Activated naive CD4-positive, alpha-beta T cell treated with anti-CD3 and anti-CD28 coated beads, Interleukin-2, amount 50 U/mL, for 24 hours (primary cell): ENCODE results near the gene COMT.

ENCODE experiments used
- H3K27ac Mint-ChIP-seq: one replicate; pipeline ENCODE4 v1.8.0; 2021; ENCODE audit warnings: mild to moderate bottlenecking, mixed read lengths
- H3K27me3 Mint-ChIP-seq: one replicate; pipeline ENCODE4 v1.8.0; 2021; ENCODE audit warnings: mixed read lengths
- H3K36me3 Mint-ChIP-seq: one replicate; pipeline ENCODE4 v1.8.0; 2021; ENCODE audit warnings: mixed read lengths
- H3K4me1 Mint-ChIP-seq: one replicate; pipeline ENCODE4 v1.8.0; 2021; ENCODE audit warnings: mixed read lengths
- H3K4me3 Mint-ChIP-seq: one replicate; pipeline ENCODE4 v1.8.0; 2021; ENCODE audit warnings: mild to moderate bottlenecking, mixed read lengths
- H3K9me3 Mint-ChIP-seq: one replicate; pipeline ENCODE4 v1.8.0; 2021; ENCODE audit warnings: mixed read lengths

Gene COMT

DNA sequence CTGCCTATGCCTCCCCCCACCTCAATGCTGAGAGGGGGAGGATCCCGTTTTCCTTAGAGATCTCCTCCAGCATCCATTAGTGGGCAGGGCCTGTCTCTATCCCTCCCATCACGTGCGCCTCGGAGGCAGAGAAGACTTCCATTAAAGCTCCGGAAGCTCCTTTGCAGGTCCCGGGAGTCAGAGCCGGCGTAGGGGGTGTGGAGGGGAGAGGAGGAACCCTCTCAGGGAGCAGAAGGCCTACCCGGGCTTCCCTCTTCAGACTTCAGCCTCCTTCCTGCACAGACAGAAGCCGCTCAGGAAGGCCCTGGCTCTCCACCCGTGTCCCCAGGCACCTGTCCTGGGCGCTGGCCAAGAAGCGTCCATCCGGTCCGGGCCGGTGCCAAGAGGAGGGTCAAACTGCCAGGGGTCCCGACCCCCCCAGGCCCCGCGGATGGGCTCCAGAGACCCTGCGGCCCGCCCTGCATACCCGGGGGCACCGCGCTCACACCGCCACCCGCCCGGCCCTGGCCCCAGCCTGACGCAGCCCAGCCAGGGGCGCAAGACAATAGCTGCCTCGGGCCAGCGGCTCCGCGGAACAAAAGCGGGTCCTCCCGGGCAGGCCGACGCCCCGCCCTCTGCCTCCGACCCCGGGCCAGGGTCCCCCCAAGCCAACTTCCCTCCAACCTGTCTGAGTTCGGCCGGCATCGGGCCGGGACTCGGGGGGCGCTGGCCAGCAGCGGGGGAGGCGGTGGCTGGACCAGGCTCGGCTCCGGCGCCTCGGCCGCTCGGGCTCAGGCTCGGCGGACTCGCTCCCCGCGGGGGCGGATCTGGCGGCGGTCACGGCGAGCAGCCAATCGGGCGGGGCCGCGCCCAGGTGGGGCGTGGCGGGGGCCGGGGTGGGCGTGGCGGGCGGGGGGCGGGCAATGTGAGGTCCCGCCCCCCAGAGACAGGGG, 45.1 kb downstream of the COMT start:
- no peaks in the 10 kb centered on the region for H3K36me3 Mint-ChIP-seq
- H3K4me3 Mint-ChIP-seq = peak overlapping the region; percentile 58
- no peaks in the 10 kb centered on the region for H3K4me1 Mint-ChIP-seq
- H3K27me3 Mint-ChIP-seq = no peaks in the 10 kb centered on the region
- H3K27ac Mint-ChIP-seq = no peak overlapping the region
- H3K9me3 Mint-ChIP-seq = no peaks in the 10 kb centered on the region

DNA sequence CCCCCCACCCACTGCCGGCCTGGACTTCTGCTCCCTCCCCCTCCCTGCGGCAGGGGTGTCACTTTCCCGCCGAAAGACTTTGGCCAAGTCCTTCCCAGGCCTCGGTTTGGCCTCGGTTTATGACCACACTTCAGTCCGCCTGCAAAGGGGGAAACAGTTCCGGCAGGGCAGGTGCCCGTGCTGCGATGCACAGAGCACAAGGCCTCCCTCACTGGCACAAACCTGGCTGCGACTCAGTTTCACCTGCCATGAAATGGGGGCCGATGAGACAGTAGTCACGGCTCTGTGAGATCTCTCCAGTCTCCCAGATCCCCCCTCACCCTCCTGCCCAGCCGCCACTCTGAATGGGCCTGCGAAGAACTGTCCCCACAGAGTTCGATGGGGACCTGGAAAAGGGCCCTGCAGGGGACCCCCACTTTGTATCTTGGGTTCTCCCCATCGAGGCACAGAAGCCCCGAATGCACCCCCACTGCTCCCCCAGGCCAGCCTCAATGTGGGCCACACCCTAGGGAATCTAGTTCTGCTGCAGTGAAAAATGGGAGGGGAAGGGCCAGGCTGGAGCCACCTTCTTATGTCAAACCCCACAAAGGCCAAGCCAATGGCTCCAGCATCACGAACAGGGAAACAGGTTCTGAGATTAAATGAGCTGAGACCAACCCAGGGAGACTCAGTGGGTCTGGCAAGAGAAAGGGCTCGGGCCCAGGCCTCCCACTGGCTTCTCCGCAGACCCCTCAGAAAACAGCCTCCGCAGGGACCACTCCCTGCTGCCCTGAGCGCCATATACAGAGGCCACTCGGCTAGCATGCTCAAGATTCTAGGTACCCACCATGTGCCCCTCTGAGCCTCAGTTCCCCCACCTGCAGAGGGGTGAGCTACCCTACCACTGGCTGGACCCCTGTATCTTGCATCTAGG, 46.1 kb downstream of the COMT start:
- no peak overlapping the region for H3K27ac Mint-ChIP-seq
- H3K27me3 Mint-ChIP-seq = no peaks in the 10 kb centered on the region
- no peaks in the 10 kb centered on the region for H3K4me1 Mint-ChIP-seq
- no peaks in the 10 kb centered on the region for H3K36me3 Mint-ChIP-seq
- H3K9me3 Mint-ChIP-seq = no peaks in the 10 kb centered on the region
- H3K4me3 Mint-ChIP-seq = peak overlapping the region; percentile 33

- Mint-ChIP-seq H3K27me3 (no peaks in the 10 kb centered on the region), H3K4me1 (no peaks in the 10 kb centered on the region), H3K4me3 (peak overlapping the region; percentile 23), H3K9me3 (no peaks in the 10 kb centered on the region), H3K36me3 (no peaks in the 10 kb centered on the region), H3K27ac (no peak overlapping the region)
Measured at GRCh38 chr22:19988331-19988808, 46.8 kb downstream of the COMT start.

GRCh38 chr22:19988965-19989724, 47.6 kb downstream of the COMT start:
- Mint-ChIP-seq H3K4me3 (no peak overlapping the region), H3K36me3 (no peaks in the 10 kb centered on the region), H3K27me3 (no peaks in the 10 kb centered on the region), H3K27ac (no peak overlapping the region), H3K9me3 (no peaks in the 10 kb centered on the region), H3K4me1 (no peaks in the 10 kb centered on the region)

- Mint-ChIP-seq H3K9me3 (no peaks in the 10 kb centered on the region), H3K4me3 (no peak overlapping the region), H3K27ac (no peak overlapping the region), H3K36me3 (no peaks in the 10 kb centered on the region), H3K4me1 (no peaks in the 10 kb centered on the region), H3K27me3 (no peaks in the 10 kb centered on the region)
Measured at GRCh38 chr22:19989725-19990067, 48.1 kb downstream of the COMT start.

DNA sequence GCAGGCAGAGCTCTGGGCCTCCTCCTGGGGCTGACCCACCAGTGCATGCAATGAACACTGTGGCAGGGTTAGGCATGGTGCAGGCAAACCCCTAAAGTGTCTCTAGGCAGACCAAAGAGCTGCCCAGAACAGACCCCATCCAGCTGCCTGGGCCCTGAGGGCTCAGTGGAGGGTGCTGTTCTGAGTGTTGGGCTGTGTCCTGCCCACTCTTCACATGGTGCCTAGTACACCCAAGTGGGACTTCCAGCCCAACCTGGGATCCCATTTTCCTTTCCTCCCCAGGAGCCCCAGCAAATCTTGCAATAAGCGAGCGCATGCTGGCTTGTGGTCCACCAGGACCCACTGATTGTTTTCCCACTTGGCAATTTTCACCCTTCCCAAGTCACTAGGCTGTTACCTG, 48.6 kb downstream of the COMT start:
- no peaks in the 10 kb centered on the region for H3K36me3 Mint-ChIP-seq
- H3K27me3 Mint-ChIP-seq = no peaks in the 10 kb centered on the region
- no peaks in the 10 kb centered on the region for H3K4me1 Mint-ChIP-seq
- H3K4me3 Mint-ChIP-seq = no peak overlapping the region
- H3K27ac Mint-ChIP-seq = no peak overlapping the region
- no peaks in the 10 kb centered on the region for H3K9me3 Mint-ChIP-seq

DNA sequence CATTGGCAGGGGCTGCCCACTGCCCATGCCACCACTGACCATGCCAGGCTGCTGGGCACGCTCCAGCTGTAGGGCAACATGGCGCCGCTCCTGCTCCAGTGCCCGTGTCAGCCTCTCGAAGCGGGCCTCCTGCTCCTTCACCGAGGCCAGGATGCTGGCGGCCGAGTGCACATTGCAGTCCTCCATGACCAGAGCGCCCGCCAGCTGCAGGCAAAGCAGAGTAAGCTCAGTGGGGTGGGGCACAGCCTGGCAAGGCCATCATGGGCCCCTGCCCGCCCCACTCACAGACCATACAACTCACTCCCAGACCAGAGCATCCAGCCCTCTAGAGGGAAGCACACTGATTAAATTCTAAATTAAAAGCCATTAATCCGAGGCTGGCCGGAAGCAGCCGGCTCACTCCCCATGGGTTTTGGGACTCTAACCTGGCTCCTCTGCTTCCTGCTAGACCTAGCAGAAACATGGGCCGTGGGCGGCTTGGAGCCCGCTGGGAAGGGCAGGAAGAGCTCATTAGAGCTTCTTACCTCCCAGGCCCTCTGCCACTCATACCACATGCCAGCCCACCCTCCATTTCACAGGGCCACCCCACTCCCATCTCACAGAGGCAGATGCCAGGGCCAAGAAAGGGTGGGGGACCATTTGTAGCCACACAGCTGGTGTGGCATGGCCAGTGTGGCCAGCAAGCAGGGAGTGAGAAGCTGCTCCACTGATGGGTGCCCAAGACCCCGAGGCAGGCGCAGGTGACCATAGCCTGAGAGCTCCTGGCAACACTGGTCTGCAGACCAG, 49.2 kb downstream of the COMT start:
- Mint-ChIP-seq H3K4me1 (no peaks in the 10 kb centered on the region), H3K27me3 (no peaks in the 10 kb centered on the region), H3K9me3 (no peaks in the 10 kb centered on the region), H3K27ac (no peak overlapping the region), H3K36me3 (no peaks in the 10 kb centered on the region), H3K4me3 (no peak overlapping the region)

GRCh38 chr22:19991395-19991644, 49.7 kb downstream of the COMT start:
- Mint-ChIP-seq H3K36me3 (no peaks in the 10 kb centered on the region), H3K4me3 (no peak overlapping the region), H3K9me3 (no peaks in the 10 kb centered on the region), H3K27me3 (no peaks in the 10 kb centered on the region), H3K4me1 (no peaks in the 10 kb centered on the region), H3K27ac (no peak overlapping the region)

DNA sequence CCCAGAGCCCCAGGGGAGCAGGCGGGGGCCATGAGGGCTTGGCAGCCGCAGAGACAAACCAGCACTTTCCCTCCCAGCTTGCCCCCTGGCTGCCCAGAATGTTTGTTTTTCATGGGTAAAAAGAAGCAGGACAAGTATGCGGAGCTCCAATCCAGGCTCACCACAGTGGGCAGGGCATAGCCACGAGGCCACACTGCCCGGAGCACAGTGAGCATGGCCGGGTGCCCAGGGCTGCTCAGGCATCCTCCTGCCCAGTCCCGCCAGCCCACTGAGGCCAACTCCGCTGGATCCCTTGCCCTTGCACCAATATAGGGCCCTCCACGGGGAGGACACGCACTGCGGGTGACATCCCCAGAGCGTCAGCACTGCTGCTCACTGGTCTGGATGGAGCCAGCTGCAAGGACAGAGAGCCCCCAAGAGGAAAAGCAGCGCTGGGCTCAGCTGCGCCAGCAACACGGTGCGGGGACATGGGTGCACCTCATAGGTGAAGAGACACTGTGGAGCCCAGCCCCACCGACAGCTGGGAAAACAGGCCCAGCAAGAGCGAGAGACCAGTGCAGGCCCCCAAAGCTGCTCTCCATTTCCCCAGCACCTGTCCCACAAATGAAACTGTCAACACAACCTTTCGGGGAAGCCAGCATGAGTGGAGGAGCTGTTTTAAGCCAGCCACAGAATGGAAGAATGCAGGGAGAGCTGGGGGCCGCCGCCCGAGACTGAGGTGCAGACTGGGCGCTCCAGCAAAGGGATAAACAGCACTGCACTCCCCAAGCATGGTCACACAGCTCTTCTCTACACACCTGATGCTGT, 50.3 kb downstream of the COMT start:
- H3K27me3 Mint-ChIP-seq = no peaks in the 10 kb centered on the region
- no peaks in the 10 kb centered on the region for H3K36me3 Mint-ChIP-seq
- H3K4me1 Mint-ChIP-seq = no peaks in the 10 kb centered on the region
- no peak overlapping the region for H3K4me3 Mint-ChIP-seq
- H3K9me3 Mint-ChIP-seq = no peaks in the 10 kb centered on the region
- no peak overlapping the region for H3K27ac Mint-ChIP-seq

DNA sequence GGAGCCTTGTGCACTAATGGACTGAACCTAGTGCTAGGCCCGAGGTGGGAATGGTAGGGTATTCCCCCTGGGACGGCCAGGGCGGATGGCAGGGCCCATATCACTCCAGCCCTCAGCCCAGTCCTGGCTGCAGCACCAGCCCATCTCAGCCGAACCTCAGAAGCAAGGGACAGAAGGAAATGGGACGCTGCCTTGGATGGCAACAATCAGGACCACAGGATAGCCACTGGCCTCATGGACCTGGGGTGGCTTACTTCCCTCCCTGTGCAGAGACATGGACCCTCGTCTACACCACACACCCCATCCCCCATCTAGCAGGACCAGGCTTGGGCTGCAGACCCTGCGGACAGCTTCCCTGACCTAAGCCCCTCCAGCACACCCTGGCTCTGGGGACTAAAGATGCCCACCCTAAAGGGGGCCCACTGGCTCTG, 50.9 kb downstream of the COMT start:
- H3K4me3 Mint-ChIP-seq = no peak overlapping the region
- H3K36me3 Mint-ChIP-seq = no peaks in the 10 kb centered on the region
- H3K27me3 Mint-ChIP-seq = no peaks in the 10 kb centered on the region
- no peak overlapping the region for H3K27ac Mint-ChIP-seq
- no peaks in the 10 kb centered on the region for H3K4me1 Mint-ChIP-seq
- H3K9me3 Mint-ChIP-seq = no peaks in the 10 kb centered on the region

DNA sequence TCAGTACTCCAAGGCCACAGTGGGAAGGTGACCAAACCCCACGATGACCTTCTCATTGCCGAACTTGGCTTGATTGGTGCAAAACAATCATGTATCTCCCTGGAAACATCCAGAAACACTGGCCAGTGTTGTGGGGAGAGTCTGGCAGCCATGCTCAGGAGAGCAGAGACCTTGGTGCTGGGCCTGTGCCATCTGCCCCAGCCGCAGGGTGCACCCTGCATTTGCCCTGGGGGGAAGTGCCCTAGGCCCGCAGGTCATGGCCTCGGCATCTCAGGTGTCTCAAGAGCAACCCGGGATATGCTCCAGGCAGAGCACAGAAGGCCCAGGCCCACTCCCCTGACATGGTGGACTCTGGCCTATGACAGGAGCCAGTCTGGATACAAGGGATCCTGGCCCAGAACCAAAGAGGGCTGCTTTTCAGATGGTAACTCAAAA, 51.4 kb downstream of the COMT start:
- Mint-ChIP-seq H3K36me3 (no peaks in the 10 kb centered on the region), H3K4me1 (no peaks in the 10 kb centered on the region), H3K27me3 (no peaks in the 10 kb centered on the region), H3K9me3 (no peaks in the 10 kb centered on the region), H3K4me3 (no peak overlapping the region), H3K27ac (no peak overlapping the region)

DNA sequence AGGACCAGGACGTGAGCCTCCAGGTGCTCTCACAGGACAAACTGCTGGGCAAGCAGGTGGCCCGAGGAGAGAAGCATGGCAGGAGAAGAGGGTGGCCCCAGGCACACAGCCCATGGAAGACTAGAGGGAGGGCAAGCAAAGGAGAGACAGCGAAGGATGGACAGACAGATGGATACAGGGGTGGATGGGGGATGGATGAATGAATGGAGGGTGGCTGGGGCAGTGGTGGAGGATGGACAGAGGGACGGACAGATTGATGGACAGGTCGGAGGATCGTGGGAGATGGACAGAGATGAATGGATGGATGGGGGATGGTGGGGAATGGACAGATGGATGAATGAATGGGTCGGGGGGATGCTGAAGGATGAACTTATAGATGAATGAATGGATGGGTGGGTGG, 52.4 kb downstream of the COMT start:
- no peaks in the 10 kb centered on the region for H3K9me3 Mint-ChIP-seq
- H3K27me3 Mint-ChIP-seq = no peaks in the 10 kb centered on the region
- H3K36me3 Mint-ChIP-seq = no peaks in the 10 kb centered on the region
- no peaks in the 10 kb centered on the region for H3K4me1 Mint-ChIP-seq
- no peak overlapping the region for H3K4me3 Mint-ChIP-seq
- H3K27ac Mint-ChIP-seq = no peak overlapping the region

- H3K9me3 Mint-ChIP-seq = no peaks in the 10 kb centered on the region
- H3K27me3 Mint-ChIP-seq = no peaks in the 10 kb centered on the region
- H3K36me3 Mint-ChIP-seq = no peaks in the 10 kb centered on the region
- H3K4me3 Mint-ChIP-seq = no peak overlapping the region
- H3K4me1 Mint-ChIP-seq = no peaks in the 10 kb centered on the region
- H3K27ac Mint-ChIP-seq = no peak overlapping the region
Measured at GRCh38 chr22:19994851-19995610, 53.5 kb downstream of the COMT start.
